Hindlimb muscle (tissue), 1 donor: ENCODE results near the gene DCAF10. TPM values are rescaled to one million over a fixed set of nuclear protein-coding genes. Genes with fewer than 3 reads are reported as not detected.
"Not testable (repeated sequence)": the region's sequence is repeated elsewhere in the genome, so short reads cannot be mapped to it uniquely, and the experiment has no call there.

Experiments used
- DNase-seq: peaks from one replicate; pipeline ENCODE4 v3.0.0-alpha.2; 2013
- polyA plus RNA-seq: library from polyadenylated mRNA; unstranded; fragments of 120-200 nt; gene quantifications from one replicate; pipeline ENCODE4 v1.2.1, GENCODE V29; 2013; ENCODE audit not compliant: insufficient read length

Gene DCAF10
- 22.8 TPM for polyA plus RNA-seq

GRCh38 chr9:37800631-37801286, at the start of gene DCAF10:
Gene DCAF10 (plus strand): TSS chr9:37800797. CDS start chr9:37800867, 70 bp downstream.
- peak; percentile 87 for DNase-seq

- no peak for DNase-seq
Observed at GRCh38 chr9:37751186-37751585, 49.4 kb upstream of the DCAF10 start.

GRCh38 chr9:37751704-37752103, 48.9 kb upstream of the DCAF10 start:
- not testable (repeated sequence) for DNase-seq

- DNase-seq = not testable (repeated sequence)
Observed at GRCh38 chr9:37752112-37752511, 48.5 kb upstream of the DCAF10 start.

- DNase-seq = no peak
Observed at GRCh38 chr9:37752642-37753488, 47.7 kb upstream of the DCAF10 start.

GRCh38 chr9:37753489-37754190, 47.0 kb upstream of the DCAF10 start, which contains the start of gene TRMT10B:
Gene TRMT10B (plus strand): TSS chr9:37753805. CDS start chr9:37761932, 8,127 bp downstream.
- peak; percentile 78 for DNase-seq

GRCh38 chr9:37758747-37759146, 41.9 kb upstream of the DCAF10 start:
- no peak for DNase-seq

- DNase-seq = no peak
Observed at GRCh38 chr9:37760416-37761161, 40.0 kb upstream of the DCAF10 start.

- DNase-seq = no peak
Observed at GRCh38 chr9:37761511-37761910, 39.1 kb upstream of the DCAF10 start.

GRCh38 chr9:37765263-37765662, 35.3 kb upstream of the DCAF10 start:
- not testable (repeated sequence) for DNase-seq

- DNase-seq = no peak
Observed at GRCh38 chr9:37769306-37769705, 31.3 kb upstream of the DCAF10 start.

GRCh38 chr9:37769995-37770394, 30.6 kb upstream of the DCAF10 start:
- DNase-seq = no peak

GRCh38 chr9:37775216-37775919, 25.2 kb upstream of the DCAF10 start:
- no peak for DNase-seq

GRCh38 chr9:37776328-37776727, 24.3 kb upstream of the DCAF10 start:
- no peak for DNase-seq

GRCh38 chr9:37778534-37778933, 22.1 kb upstream of the DCAF10 start:
- no peak for DNase-seq

GRCh38 chr9:37784291-37784615, 16.3 kb upstream of the DCAF10 start:
- no peak for DNase-seq

- DNase-seq = peak; percentile 91
Observed at GRCh38 chr9:37784616-37785483, 15.7 kb upstream of the DCAF10 start, which contains the start of gene EXOSC3. Gene EXOSC3 (minus strand): TSS chr9:37785064. CDS start chr9:37785044, 20 bp downstream.

- no peak for DNase-seq
Observed at GRCh38 chr9:37787059-37787458, 13.5 kb upstream of the DCAF10 start.

GRCh38 chr9:37788332-37788731, 12.3 kb upstream of the DCAF10 start:
- DNase-seq = no peak

- no peak for DNase-seq
Observed at GRCh38 chr9:37790096-37790495, 10.5 kb upstream of the DCAF10 start.

GRCh38 chr9:37792122-37792521, 8.5 kb upstream of the DCAF10 start:
- DNase-seq = no peak
